ENCODE results near the gene ASIC3.
"Not testable (repeated sequence)": the region's sequence is repeated elsewhere in the genome, so short reads cannot be mapped to it uniquely, and the experiment has no call there.

DNA sequence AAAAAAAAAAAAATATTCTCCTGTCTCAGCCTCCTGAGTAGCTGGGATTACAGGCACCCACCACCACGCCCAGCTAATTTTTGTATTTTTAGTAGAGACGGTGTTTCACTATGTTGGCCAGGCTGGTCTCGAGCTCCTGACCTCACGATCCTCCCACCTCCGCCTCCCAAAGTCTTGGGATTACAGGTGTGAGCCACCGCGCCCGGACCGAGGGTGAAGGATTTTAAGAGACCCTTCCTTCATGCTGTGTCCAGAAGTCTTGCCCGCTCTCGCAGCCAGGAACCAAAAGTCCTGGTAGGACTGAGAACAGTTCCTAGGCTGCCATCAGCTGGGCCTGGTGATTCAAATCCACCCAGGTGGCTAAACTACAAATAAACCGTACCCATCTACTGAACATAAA lies 36.7 kb upstream of the ASIC3 start:
- TF ChIP-seq, protein P1, sequence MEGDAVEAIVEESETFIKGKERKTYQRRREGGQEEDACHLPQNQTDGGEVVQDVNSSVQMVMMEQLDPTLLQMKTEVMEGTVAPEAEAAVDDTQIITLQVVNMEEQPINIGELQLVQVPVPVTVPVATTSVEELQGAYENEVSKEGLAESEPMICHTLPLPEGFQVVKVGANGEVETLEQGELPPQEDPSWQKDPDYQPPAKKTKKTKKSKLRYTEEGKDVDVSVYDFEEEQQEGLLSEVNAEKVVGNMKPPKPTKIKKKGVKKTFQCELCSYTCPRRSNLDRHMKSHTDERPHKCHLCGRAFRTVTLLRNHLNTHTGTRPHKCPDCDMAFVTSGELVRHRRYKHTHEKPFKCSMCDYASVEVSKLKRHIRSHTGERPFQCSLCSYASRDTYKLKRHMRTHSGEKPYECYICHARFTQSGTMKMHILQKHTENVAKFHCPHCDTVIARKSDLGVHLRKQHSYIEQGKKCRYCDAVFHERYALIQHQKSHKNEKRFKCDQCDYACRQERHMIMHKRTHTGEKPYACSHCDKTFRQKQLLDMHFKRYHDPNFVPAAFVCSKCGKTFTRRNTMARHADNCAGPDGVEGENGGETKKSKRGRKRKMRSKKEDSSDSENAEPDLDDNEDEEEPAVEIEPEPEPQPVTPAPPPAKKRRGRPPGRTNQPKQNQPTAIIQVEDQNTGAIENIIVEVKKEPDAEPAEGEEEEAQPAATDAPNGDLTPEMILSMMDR (optimal IDR thresholded peaks at IDR 0.05 in 1 of 3, IDR thresholded peaks at IDR 0.05 in 1 of 3, conservative IDR thresholded peaks at IDR 0.05 in 1 of 3; ENCODE audit: extremely low read depth in 1 of 3, insufficient read depth in 2 of 3, low read length in 3 of 3) = not testable (repeated sequence)
- TF ChIP-seq EZH2 (IDR thresholded peaks at IDR 0.05; ENCODE audit: low read length) = not testable (repeated sequence)
